HCT116 (cell line): ENCODE measurements around the gene NT5C1A. TPM values are rescaled to one million over a fixed set of nuclear protein-coding genes. Genes with fewer than 3 reads are reported as not detected.

Source experiments
- ATAC-seq: fragments of 200-7000 bp; cut with Tn5 transposase; 2 replicates; pipeline ENCODE4 v1.9.1; 2020; ENCODE audit warnings: mild to moderate bottlenecking, moderate library complexity
- BruUV-seq: library from RNA; stranded (reverse); fragments of 400-500 nt; replicated peaks from 2 replicates; lab custom pipeline; 2021; lab: Mats Ljungman, UMichigan
- CTCF ChIA-PET: fragments of 300-600 bp; sonication (Branson Sonifier 250); formaldehyde crosslinking; loops from one replicate; lab custom pipeline; 2021; ENCODE audit warnings: antibody characterized with exemption; lab: Charles Lee
- POLR2A ChIA-PET: fragments of 300-600, 350-600 bp; sonication (Branson Sonifier 250); formaldehyde crosslinking; loops from one replicate; lab custom pipeline; 2021; ENCODE audit warnings: antibody characterized with exemption; lab: Charles Lee
- RAD21 ChIA-PET, 2 experiments: fragments of 300-600 bp; sonication (Branson Sonifier 250); formaldehyde crosslinking; loops; one replicate each; lab custom pipeline; 2023; ENCODE audit warnings: low total read pairs in 2 of 2; ENCODE audit not compliant: uncharacterized antibody in 2 of 2, unreplicated experiment in 2 of 2, low non-redundant PET in 1 of 2; lab: Charles Lee
- DNase-seq: peaks from one replicate; pipeline ENCODE4 v3.0.0-alpha.2; 2010; ENCODE audit warnings: low read depth, low spot score
- H2AFZ ChIP-seq: fragments of 200-600 bp; shearing (Covaris generic), sonication (generic); 2 replicates; pipeline ENCODE4 v1.6.1; 2017; ENCODE audit warnings: low read depth, mixed run types, mixed read lengths, antibody characterized with exemption, low read length; ENCODE audit not compliant: poor library complexity, severe bottlenecking
- H3K27ac ChIP-seq: 2 replicates; pipeline ENCODE4 v1.5.1; 2012; ENCODE audit warnings: low read depth, low read length
- H3K27me3 ChIP-seq: fragments of 200-600 bp; sonication (generic); 2 replicates; pipeline ENCODE4 v1.6.1; 2016; ENCODE audit warnings: mixed run types, low read length, mixed read lengths; ENCODE audit not compliant: insufficient read depth
- H3K36me3 ChIP-seq, 2 experiments: fragments of 200-500 bp in 1 of 2; fragments of 200-600 bp in 1 of 2; sonication (Bioruptor generic) in 1 of 2; sonication (generic) in 1 of 2; 2 replicates each; pipeline versions ENCODE4 v1.5.1 to v1.6.1; 2014 to 2016; ENCODE audit warnings: low read length in 2 of 2, inconsistent platforms in 1 of 2, mixed read lengths in 1 of 2, mixed run types in 1 of 2; ENCODE audit not compliant: insufficient read depth in 2 of 2, control insufficient read depth in 1 of 2
- H3K4me1 ChIP-seq, 2 experiments: fragments of 200-600 bp in 1 of 2; sonication (generic) in 1 of 2; 2 replicates each; pipeline versions ENCODE4 v1.5.1 to v1.6.1; 2012 to 2017; ENCODE audit warnings: low read length in 2 of 2, inconsistent platforms in 1 of 2, mild to moderate bottlenecking in 1 of 2, mixed read lengths in 1 of 2, mixed run types in 1 of 2, moderate library complexity in 1 of 2; ENCODE audit not compliant: insufficient read depth in 2 of 2, control insufficient read depth in 1 of 2
- H3K4me2 ChIP-seq: fragments of 200-600 bp; sonication (generic); 2 replicates; pipeline ENCODE4 v1.6.1; 2017; ENCODE audit warnings: mixed run types, low read length, mixed read lengths
- H3K4me3 ChIP-seq, 2 experiments: fragments of 200-600 bp in 1 of 2; sonication (generic) in 1 of 2; replicated peaks in 1 of 2; 2 replicates each; pipeline ENCODE4 v1.5.1; 2011 to 2016; ENCODE audit warnings: low read length in 2 of 2, control low read depth in 1 of 2, low read depth in 1 of 2, mild to moderate bottlenecking in 1 of 2, mixed read lengths in 1 of 2, mixed run types in 1 of 2
- H3K79me2 ChIP-seq: fragments of 200-600 bp; sonication (generic); 2 replicates; pipeline ENCODE4 v1.6.1; 2017; ENCODE audit warnings: mild to moderate bottlenecking, mixed run types, low read length, moderate library complexity, mixed read lengths; ENCODE audit not compliant: insufficient read depth
- H3K9ac ChIP-seq: fragments of 200-600 bp; sonication (generic); 2 replicates; pipeline ENCODE4 v1.6.1; 2016; ENCODE audit warnings: low read length, mixed read lengths
- H3K9me2 ChIP-seq: fragments of 200-600 bp; sonication (generic), shearing (Covaris generic); 2 replicates; pipeline ENCODE4 v1.6.1; 2017; ENCODE audit warnings: mixed run types, mild to moderate bottlenecking, moderate library complexity; ENCODE audit not compliant: insufficient read depth
- H3K9me3 ChIP-seq, 2 experiments: fragments of 200-500 bp in 1 of 2; fragments of 200-600 bp in 1 of 2; sonication (Bioruptor generic) in 1 of 2; sonication (generic) in 1 of 2; 2 replicates each; pipeline ENCODE4 v1.6.1; 2014 to 2017; ENCODE audit warnings: low read length in 2 of 2, mixed read lengths in 2 of 2, inconsistent platforms in 1 of 2, low read depth in 1 of 2, mild to moderate bottlenecking in 1 of 2, mixed run types in 1 of 2, moderate library complexity in 1 of 2; ENCODE audit not compliant: control insufficient read depth in 1 of 2, insufficient read depth in 1 of 2
- H4K20me1 ChIP-seq: fragments of 200-600 bp; sonication (generic), shearing (Covaris generic); 2 replicates; pipeline ENCODE4 v1.6.1; 2017; ENCODE audit warnings: mixed run types, mild to moderate bottlenecking, moderate library complexity; ENCODE audit not compliant: insufficient read depth
- CBX3 ChIP-seq: IDR thresholded peaks from 2 replicates; pipeline ENCODE4 v1.6.1; 2012; ENCODE audit warnings: low read depth
- CEBPB ChIP-seq: IDR thresholded peaks from 2 replicates; pipeline ENCODE4 v1.6.1; 2012; ENCODE audit warnings: low read depth
- CTCF ChIP-seq, 3 experiments: fragments of 200-600 bp in 1 of 3; sonication (generic) in 1 of 3; IDR thresholded peaks in 2 of 3; conservative IDR thresholded peaks in 1 of 3; 2 replicates each; pipeline ENCODE4 v1.5.1; 2012 to 2017; ENCODE audit warnings: low read depth in 2 of 3, low read length in 2 of 3, antibody characterized with exemption in 1 of 3, borderline replicate concordance in 1 of 3, control low read depth in 1 of 3, mild to moderate bottlenecking in 1 of 3, mixed read lengths in 1 of 3, mixed run types in 1 of 3, moderate library complexity in 1 of 3; ENCODE audit not compliant: insufficient read depth in 1 of 3
- EGR1 ChIP-seq: IDR thresholded peaks from 2 replicates; pipeline ENCODE4 v1.6.1; 2012; ENCODE audit warnings: low read depth
- ELF1 ChIP-seq: IDR thresholded peaks from 2 replicates; pipeline ENCODE4 v1.6.1; 2012; ENCODE audit warnings: low read depth, borderline replicate concordance
- EZH2 ChIP-seq: fragments of 200-600 bp; sonication (generic); IDR thresholded peaks from 2 replicates; pipeline ENCODE4 v1.6.1; 2017; ENCODE audit warnings: antibody characterized with exemption, mixed run types
- EZH2phosphoT487 ChIP-seq: fragments of 200-600 bp; IDR thresholded peaks from 2 replicates; pipeline ENCODE4 v1.6.1; 2018; ENCODE audit warnings: antibody characterized with exemption, borderline replicate concordance
- JUND ChIP-seq: IDR thresholded peaks from 2 replicates; pipeline ENCODE4 v1.6.1; 2012
- RAD21 ChIP-seq: IDR thresholded peaks from 2 replicates; pipeline ENCODE4 v1.6.1; 2012; ENCODE audit warnings: low read depth, mild to moderate bottlenecking
- REST ChIP-seq: IDR thresholded peaks from 2 replicates; pipeline ENCODE4 v1.6.1; 2012; ENCODE audit warnings: low read depth
- SIN3A ChIP-seq: IDR thresholded peaks from 2 replicates; pipeline ENCODE4 v1.6.1; 2012; ENCODE audit warnings: low read depth
- SP1 ChIP-seq: IDR thresholded peaks from 2 replicates; pipeline ENCODE4 v1.6.1; 2012; ENCODE audit warnings: low read depth
- TCF7L2 ChIP-seq: IDR thresholded peaks from 2 replicates; pipeline ENCODE4 v1.7.0; 2011; ENCODE audit warnings: borderline replicate concordance, inconsistent platforms; ENCODE audit not compliant: insufficient read depth, insufficient read length; ENCODE audit errors: extremely low read depth
- YY1 ChIP-seq: IDR thresholded peaks from 2 replicates; pipeline ENCODE4 v1.6.1; 2011; ENCODE audit warnings: low read length, low read depth, moderate library complexity, mild to moderate bottlenecking; ENCODE audit not compliant: insufficient replicate concordance; ENCODE audit errors: extremely low read depth
- ZBTB33 ChIP-seq: IDR thresholded peaks from 2 replicates; pipeline ENCODE4 v1.6.1; 2011; ENCODE audit warnings: mild to moderate bottlenecking, low read length, moderate library complexity; ENCODE audit not compliant: insufficient replicate concordance; ENCODE audit errors: extremely low read depth
- ZFX ChIP-seq: fragments of 450-650 bp; IDR thresholded peaks from 2 replicates; pipeline ENCODE4 v1.6.1; 2017
- ZNF274 ChIP-seq: fragments of 200-500 bp; sonication (Bioruptor generic); IDR thresholded peaks from 2 replicates; pipeline ENCODE4 v1.6.1; 2014; ENCODE audit warnings: mild to moderate bottlenecking, low read depth, low read length, inconsistent platforms
- intact Hi-C: fragments of 100-400 bp; cut with micrococcal nuclease; formaldehyde crosslinking; loops from 2 replicates; pipeline ENCODE4 v1.10.0; 2022
- total RNA-seq: library from RNA; stranded (reverse); gene quantifications from one replicate; pipeline ENCODE4 v1.2.1, GENCODE V29; 2021; ENCODE audit not compliant: unreplicated experiment
- TF ChIP-seq, protein P1 (sequence below): IDR thresholded peaks from 2 replicates; pipeline ENCODE4 v1.6.1; 2012
- TF ChIP-seq, protein P2 (sequence below): IDR thresholded peaks from 2 replicates; pipeline ENCODE4 v1.6.1; 2012

The NT5C1A gene
- total RNA-seq, 1 experiment from 2014 or later = not detected

- no peaks in the 10 kb centered on the region for H4K20me1 ChIP-seq
- no peaks in the 10 kb centered on the region for H3K9me2 ChIP-seq
- CTCF ChIA-PET = interaction anchor here (1.0 to 3.4 kb wide), 6 partner anchors 20 to 260 kb away, joined by 3 to 36 read pairs (median 4); no protein-coding TSS in a partner anchor
- no peak overlapping the region for H3K9ac ChIP-seq
- POLR2A ChIA-PET = interaction anchor here (1.1 kb wide), 1 partner anchor 48 kb away, joined by 5 read pairs; no protein-coding TSS in a partner anchor
- BruUV-seq = no TSS peak
- no peaks in the 10 kb centered on the region for H3K36me3 ChIP-seq
- peaks cover 0 to 19% of the 10 kb centered on the region in 2 experiments; a peak in 2 of 4 replicates for H3K4me1 ChIP-seq
- no peaks in the 10 kb centered on the region for H3K79me2 ChIP-seq
- TF ChIP-seq SIN3A (no peak), ELF1 (no peak), CEBPB (no peak), ZFX (no peak), TCF7L2 (no peak), EZH2phosphoT487 (no peak), ZBTB33 (no peak), EGR1 (no peak), CTCF (IDR thresholded peaks at IDR 0.05 in 2 of 3, conservative IDR thresholded peaks at IDR 0.05 in 1 of 3; ENCODE audit: borderline replicate concordance in 1 of 3, insufficient read depth in 1 of 3, low read depth in 2 of 3, low read length in 2 of 3) (no peak), RAD21 (no peak), EZH2 (no peak), SP1 (no peak), YY1 (no peak), ZNF274 (no peak), REST (no peak), CBX3 (no peak), JUND (no peak)
- TF ChIP-seq, protein P1, sequence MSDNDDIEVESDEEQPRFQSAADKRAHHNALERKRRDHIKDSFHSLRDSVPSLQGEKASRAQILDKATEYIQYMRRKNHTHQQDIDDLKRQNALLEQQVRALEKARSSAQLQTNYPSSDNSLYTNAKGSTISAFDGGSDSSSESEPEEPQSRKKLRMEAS = no peak
- TF ChIP-seq, protein P2, sequence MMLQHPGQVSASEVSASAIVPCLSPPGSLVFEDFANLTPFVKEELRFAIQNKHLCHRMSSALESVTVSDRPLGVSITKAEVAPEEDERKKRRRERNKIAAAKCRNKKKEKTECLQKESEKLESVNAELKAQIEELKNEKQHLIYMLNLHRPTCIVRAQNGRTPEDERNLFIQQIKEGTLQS = no peak
- ATAC-seq (no peak), DNase-seq (no peak)
- RAD21 ChIA-PET = interaction anchor here (1.3 to 1.6 kb wide), 2 partner anchors 48 kb away, joined by 5 to 7 read pairs; no protein-coding TSS in a partner anchor
- no peaks in the 10 kb centered on the region for H3K27me3 ChIP-seq
- H3K4me3 ChIP-seq = no peak overlapping the region
- intact Hi-C loops = no loop called here
- no peaks in the 10 kb centered on the region for H3K9me3 ChIP-seq
- no peak overlapping the region for H3K4me2 ChIP-seq
- H2AFZ ChIP-seq = peak overlapping the region; percentile 82
- H3K27ac ChIP-seq = no peak overlapping the region
These were observed 17.6 kb downstream of the NT5C1A start for GRCh38 chr1:39654291-39654690.
